ENCODE data around the gene ANAPC10. TPM values are rescaled to one million over a fixed set of nuclear protein-coding genes. Genes with fewer than 3 reads are reported as not detected.

The ANAPC10 gene
- total and polyA plus RNA-seq, 3 donors from 2014 or later, result 40.1 to 52.6 (median 45.4) TPM

- 94 to 95% methylated on average over 3 of the region's 3 CpGs for WGBS, 2 donors
These were observed 129.4 kb downstream of the ANAPC10 start for GRCh38 chr4:144968606-144969005.

GRCh38 chr4:144967161-144967560 lies 130.8 kb downstream of the ANAPC10 start:
- no peaks in the 10 kb centered on the region for H3K4me1 ChIP-seq
- H3K27ac ChIP-seq, result no peak overlapping the region
- 90 to 91% methylated on average over 4 of the region's 4 CpGs for WGBS, 2 donors
- no peak overlapping the region for H3K4me3 ChIP-seq
- no peaks in the 10 kb centered on the region for H3K27me3 ChIP-seq
- intact Hi-C loops (cut with DNase I; ENCODE audit: low total_unique reads), result no loop called here
- no peaks in the 10 kb centered on the region for H3K36me3 ChIP-seq (ENCODE audit: low read depth, missing control alignments)
- TF ChIP-seq CTCF (IDR thresholded peaks at IDR 0.05) (no peak), POLR2A (IDR thresholded peaks at IDR 0.05) (no peak)
- no peak for DNase-seq
- H3K9me3 ChIP-seq, result no peaks in the 10 kb centered on the region

More at GRCh38 chr4:144968606-144969005, 129.4 kb downstream of the ANAPC10 start:
- no peaks in the 10 kb centered on the region for H3K36me3 ChIP-seq (ENCODE audit: low read depth, missing control alignments)
- no peaks in the 10 kb centered on the region for H3K4me1 ChIP-seq
- intact Hi-C loops (cut with DNase I; ENCODE audit: low total_unique reads), result no loop called here
- TF ChIP-seq CTCF (IDR thresholded peaks at IDR 0.05) (no peak), POLR2A (IDR thresholded peaks at IDR 0.05) (no peak)
- no peak overlapping the region for H3K27ac ChIP-seq
- DNase-seq, result no peak
- no peaks in the 10 kb centered on the region for H3K27me3 ChIP-seq
- no peaks in the 10 kb centered on the region for H3K9me3 ChIP-seq
- no peak overlapping the region for H3K4me3 ChIP-seq

GRCh38 chr4:144962300-144962699 lies 135.7 kb downstream of the ANAPC10 start:
- TF ChIP-seq POLR2A (IDR thresholded peaks at IDR 0.05) (no peak), CTCF (IDR thresholded peaks at IDR 0.05) (no peak)
- intact Hi-C loops (cut with DNase I; ENCODE audit: low total_unique reads), result no loop called here
- WGBS, 2 donors, result 86 to 87% methylated on average over 4 of the region's 4 CpGs

GRCh38 chr4:144955104-144955503 lies 142.9 kb downstream of the ANAPC10 start:
- WGBS, 2 donors, result 78 to 84% methylated on average over 1 of the region's 1 CpG
- H3K9me3 ChIP-seq, result no peaks in the 10 kb centered on the region
- no peak for DNase-seq
- no peaks in the 10 kb centered on the region for H3K36me3 ChIP-seq (ENCODE audit: low read depth, missing control alignments)
- H3K4me1 ChIP-seq, result no peaks in the 10 kb centered on the region
- TF ChIP-seq CTCF (IDR thresholded peaks at IDR 0.05), result no peak
- TF ChIP-seq POLR2A (IDR thresholded peaks at IDR 0.05), result no peak
- H3K27me3 ChIP-seq, result no peaks in the 10 kb centered on the region
- H3K4me3 ChIP-seq, result no peak overlapping the region
- no peak overlapping the region for H3K27ac ChIP-seq
- intact Hi-C loops (cut with DNase I; ENCODE audit: low total_unique reads), result no loop called here

More at GRCh38 chr4:144962300-144962699, 135.7 kb downstream of the ANAPC10 start:
- no peak overlapping the region for H3K27ac ChIP-seq
- no peaks in the 10 kb centered on the region for H3K4me1 ChIP-seq
- no peak for DNase-seq
- H3K4me3 ChIP-seq, result no peak overlapping the region
- H3K9me3 ChIP-seq, result no peaks in the 10 kb centered on the region
- H3K36me3 ChIP-seq (ENCODE audit: low read depth, missing control alignments), result no peaks in the 10 kb centered on the region
- H3K27me3 ChIP-seq, result no peaks in the 10 kb centered on the region

- H3K9me3 ChIP-seq, result no peaks in the 10 kb centered on the region
- DNase-seq, result no peak
- intact Hi-C loops (cut with DNase I; ENCODE audit: low total_unique reads), result no loop called here
- no peak for TF ChIP-seq POLR2A (IDR thresholded peaks at IDR 0.05)
- no peak for TF ChIP-seq CTCF (IDR thresholded peaks at IDR 0.05)
- H3K4me1 ChIP-seq, result no peaks in the 10 kb centered on the region
- H3K27ac ChIP-seq, result no peak overlapping the region
- no peaks in the 10 kb centered on the region for H3K36me3 ChIP-seq (ENCODE audit: low read depth, missing control alignments)
- H3K4me3 ChIP-seq, result no peak overlapping the region
- 75 to 80% methylated on average over 1 of the region's 1 CpG for WGBS, 2 donors
- H3K27me3 ChIP-seq, result no peaks in the 10 kb centered on the region
These were observed 143.8 kb downstream of the ANAPC10 start for GRCh38 chr4:144954230-144954629.
